Inflammatory macrophage (primary cell): ENCODE results near the gene METTL22.

Experiments used
- DNase-seq, 2 donors: peaks; one replicate each; pipeline ENCODE4 v3.0.0-alpha.2; 2020 to 2022

Gene METTL22

DNA sequence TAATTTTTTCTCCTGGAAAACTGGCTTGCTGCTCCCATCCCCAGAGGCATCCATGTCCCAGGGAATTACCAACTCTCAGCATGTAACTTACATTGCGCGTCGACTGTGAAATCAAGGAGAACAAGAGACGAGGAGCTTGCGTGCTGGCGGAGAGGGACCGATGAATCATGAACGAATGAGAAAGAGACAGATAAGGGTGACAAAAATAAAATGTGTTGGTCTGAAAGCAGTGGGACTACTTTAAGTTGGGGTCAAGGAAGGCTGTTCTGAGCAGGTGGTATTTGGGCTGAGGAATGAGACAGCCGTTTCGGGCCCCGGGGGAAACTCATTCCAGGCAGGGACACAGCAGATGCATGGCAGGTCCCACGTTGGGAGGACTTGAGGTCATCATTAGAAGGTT lies 75.4 kb downstream of the METTL22 start:
- no peak for DNase-seq

- DNase-seq: no peak
Measured at GRCh38 chr16:8697965-8698364, 76.5 kb downstream of the METTL22 start.
